ENCODE measurements around the gene PLCH2.

The PLCH2 gene

DNA sequence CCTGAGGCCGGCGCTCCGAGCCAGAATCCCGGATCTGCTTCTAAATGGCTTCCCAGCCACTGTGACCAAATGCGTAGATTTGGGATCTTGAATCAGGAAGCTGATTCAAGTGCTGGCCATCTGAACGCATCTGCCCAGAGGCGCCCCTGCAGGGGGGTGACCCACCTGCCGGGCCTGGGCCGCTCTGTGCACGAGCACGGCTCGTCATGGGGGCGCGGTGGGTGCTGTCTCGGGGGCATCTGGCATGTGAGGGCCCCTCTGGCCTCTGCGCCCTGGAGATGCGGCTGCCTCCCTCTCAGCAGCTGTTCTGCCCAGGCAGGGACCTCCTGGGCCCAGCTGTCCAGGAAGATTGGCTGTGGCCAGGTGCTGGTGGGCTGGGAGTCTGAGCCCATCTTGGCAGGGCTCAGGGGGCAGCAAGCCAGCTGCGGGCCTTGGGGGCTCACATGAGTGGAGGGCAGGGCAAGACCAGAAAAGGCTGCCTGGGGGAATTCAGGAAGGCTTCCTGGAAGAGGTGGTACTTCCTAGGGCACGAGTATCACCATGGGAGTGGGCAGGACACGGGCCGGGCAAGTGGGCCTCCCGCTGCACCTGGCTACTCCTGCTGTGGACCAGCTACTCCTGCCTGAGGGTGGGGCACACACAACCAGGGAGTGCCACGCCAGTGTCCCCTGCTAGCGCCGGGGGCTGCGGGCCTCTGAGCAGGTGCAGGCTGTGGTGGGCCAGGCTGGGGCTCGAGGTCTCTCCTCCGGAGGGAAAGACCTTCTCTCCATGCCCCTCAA is 25.1 kb downstream of the PLCH2 start:
- no peak for DNase-seq (ENCODE audit: low read depth)

DNA sequence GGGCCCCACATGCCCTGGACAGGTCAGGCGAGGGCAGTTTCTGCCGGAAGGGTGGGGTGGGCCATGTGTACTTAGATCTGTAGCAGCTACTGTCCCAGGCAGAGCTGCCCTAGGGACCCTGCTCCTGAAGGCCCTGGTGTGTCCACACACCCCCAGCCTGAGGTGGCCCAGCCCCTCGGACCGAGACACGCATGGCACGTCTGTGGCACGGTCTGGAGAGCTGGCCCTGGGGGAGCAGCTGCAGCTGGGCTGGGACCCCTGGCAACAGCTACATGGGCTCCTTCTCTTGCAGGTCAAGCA is 25.7 kb downstream of the PLCH2 start:
- no peak for DNase-seq (ENCODE audit: low read depth)

DNA sequence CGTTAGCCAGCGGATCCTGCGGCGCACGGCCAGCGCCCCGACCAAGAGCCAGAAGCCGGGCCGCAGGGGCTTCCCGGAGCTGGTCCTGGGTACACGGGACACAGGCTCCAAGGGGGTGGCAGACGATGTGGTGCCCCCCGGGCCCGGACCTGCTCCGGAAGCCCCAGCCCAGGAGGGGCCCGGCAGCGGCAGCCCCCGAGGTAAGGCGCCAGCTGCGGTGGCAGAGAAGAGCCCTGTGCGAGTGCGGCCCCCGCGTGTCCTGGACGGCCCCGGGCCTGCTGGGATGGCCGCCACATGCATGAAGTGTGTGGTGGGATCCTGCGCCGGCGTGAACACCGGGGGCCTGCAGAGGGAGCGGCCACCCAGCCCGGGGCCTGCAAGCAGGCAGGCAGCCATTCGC is 26.1 kb downstream of the PLCH2 start:
- no peak for DNase-seq (ENCODE audit: low read depth)

DNA sequence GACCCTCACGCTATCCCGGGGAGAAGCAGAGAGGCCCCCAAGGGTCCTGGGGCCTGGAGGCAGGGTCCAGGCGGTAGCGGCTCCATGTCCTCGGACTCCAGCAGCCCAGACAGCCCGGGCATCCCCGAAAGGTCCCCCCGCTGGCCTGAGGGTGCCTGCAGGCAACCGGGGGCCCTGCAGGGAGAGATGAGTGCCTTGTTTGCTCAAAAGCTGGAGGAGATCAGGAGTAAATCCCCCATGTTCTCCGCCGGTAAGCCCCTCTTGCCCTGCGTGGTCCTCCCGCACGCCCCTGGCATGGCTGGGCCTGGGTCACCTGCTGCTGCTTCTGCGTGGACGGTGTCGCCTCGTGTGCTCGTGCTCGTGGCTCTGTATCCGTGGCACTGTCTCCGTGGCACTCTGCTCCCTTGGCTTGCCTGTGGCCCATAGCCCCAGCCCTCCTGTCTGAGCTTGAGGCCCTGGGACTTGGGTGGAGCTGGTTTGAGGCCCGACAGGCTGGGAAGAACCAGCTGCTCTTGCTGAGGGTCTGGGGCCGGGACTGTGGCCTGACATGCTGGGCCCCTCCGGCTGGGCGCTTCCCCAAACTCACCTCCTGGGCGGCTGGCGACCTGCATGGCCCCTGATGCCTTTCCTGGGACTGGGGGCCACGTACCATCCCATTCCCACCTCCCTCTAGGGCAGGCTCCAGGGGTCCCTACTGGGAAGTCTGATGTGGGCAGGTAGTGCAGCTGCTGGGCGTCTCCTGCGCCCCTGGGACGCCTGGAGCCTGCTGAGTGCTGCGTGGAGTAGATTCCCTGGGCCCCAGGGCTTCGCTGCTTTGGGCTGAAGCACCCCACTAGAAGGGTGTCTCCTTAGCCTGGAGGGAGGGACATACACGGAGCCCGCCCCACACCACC is 26.8 kb downstream of the PLCH2 start:
- DNase-seq (ENCODE audit: low read depth), result no peak

DNA sequence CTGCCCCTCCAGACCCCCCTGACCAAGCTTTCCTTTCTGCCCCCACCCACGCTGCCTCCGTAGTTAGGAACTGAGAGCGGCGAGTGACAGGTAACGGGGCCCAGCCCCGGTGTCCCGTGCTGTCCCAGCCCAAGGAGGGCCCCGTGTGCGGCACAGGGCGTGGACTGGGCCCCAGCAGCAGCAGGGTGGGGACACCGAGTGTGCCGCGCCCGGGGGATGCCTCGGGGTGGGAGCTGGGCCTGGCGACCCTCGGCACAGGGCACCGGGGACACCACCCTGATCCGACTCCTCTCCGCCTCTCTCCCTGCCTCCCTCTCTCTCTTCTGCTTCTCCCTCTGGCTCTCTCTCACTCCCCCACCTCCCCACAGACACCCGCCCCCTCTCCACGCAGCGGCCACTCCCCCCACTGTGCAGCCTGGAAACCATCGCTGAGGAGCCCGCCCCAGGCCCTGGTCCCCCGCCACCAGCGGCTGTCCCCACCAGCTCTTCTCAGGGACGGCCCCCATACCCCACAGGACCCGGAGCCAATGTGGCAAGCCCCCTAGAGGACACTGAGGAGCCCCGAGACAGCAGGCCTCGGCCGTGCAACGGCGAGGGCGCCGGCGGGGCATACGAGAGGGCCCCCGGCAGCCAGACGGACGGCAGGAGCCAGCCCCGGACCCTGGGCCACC is 27.6 kb downstream of the PLCH2 start:
- DNase-seq (ENCODE audit: low read depth), result no peak

DNA sequence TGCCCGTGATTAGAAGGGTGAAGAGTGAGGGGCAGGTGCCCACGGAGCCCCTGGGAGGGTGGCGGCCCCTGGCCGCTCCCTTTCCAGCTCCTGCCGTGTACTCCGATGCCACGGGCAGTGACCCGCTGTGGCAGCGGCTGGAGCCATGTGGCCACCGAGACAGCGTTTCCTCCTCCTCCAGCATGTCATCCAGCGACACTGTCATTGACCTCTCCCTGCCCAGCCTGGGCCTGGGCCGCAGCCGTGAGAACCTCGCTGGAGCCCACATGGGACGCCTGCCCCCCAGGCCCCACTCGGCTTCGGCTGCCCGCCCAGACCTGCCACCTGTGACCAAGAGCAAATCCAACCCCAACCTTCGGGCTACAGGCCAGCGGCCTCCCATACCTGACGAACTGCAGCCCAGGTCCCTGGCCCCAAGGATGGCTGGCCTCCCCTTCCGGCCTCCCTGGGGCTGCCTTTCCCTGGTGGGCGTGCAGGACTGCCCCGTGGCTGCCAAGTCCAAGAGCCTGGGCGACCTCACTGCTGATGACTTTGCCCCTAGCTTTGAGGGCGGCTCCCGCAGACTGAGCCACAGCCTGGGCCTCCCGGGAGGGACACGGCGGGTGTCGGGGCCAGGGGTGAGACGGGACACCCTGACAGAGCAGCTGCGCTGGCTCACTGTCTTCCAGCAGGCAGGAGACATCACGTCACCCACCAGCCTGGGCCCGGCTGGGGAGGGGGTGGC is 28.3 kb downstream of the PLCH2 start:
- DNase-seq (ENCODE audit: low read depth), result no peak

DNA sequence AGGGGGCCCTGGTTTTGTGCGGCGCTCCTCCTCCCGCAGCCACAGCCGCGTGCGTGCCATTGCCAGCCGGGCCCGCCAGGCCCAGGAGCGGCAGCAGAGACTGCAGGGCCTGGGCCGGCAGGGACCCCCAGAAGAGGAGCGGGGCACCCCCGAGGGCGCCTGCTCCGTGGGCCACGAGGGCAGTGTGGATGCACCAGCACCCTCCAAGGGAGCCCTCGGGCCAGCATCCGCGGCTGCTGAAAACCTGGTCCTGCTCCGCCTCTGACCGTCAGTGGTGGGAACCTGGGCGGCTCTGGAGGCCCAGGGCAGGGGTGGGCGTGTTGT is 28.8 kb downstream of the PLCH2 start:
- no peak for DNase-seq (ENCODE audit: low read depth)

DNA sequence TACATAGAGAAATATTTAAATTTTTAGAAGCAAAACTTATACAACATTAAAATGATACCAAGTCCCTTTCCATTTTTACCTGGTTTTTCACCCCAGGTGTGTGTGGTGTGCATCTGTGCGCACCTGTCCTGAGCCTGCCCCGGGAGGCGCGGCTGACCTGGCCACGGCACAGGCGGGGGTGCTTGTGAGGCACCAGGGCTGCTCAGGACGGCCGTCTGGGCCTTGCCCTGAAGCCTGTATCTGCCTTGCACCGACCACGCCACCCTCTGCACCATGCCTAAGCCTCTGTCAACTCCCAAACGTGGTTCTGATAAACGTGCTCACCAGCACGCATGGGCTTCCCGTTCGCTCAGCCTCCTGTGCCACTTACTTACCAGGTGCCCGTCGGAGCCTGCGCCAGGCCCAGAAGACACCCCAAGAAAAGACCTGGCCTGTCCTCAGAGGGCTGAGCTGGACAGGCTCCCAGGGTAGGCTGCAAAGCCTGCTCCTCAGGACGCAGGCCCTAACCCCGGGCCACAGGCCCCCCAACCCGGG is 29.4 kb downstream of the PLCH2 start:
- no peak for DNase-seq (ENCODE audit: low read depth)

DNA sequence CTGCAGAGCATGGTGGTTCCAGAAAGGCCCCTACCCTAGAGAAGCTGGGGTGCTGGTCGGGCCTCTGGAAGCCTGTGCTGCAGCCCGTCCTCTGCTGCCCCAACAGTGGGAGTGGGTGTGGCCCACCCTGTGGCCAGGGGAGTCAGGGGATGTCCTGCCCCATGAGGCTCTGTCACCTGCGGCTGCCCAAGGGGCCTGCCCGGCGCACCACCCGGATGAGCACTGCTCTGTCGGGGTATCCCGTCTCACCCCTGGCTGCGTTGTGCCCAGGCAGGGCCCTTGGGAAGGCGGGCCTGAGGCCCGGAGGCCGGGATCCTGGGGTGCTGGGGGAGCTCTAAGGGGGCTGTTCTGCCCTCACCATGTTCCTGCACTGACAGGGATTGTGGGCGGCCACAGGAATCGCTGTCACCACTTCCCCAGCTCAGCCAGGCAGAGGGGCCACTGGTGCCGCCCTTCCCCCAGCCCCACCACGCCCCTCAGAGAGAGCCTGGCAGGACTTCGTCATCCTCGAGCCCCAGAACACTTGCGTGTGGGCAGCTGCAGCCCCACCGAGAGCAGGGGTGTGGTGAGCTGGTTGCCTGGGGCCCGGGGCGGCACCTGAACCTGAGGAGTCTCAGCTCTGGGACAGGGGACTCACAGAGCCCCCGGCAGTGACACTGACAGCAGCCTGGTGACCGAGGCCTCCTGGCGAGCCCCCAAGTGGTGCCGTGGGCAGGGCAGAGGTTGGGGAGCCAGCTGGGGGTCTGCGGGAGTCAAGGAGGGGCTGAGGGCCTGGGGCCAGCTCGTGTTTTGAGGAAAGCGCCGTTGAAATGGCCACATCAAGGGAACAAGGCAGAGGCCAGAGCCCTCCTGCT is 30.1 kb downstream of the PLCH2 start:
- no peak for DNase-seq (ENCODE audit: low read depth)

DNA sequence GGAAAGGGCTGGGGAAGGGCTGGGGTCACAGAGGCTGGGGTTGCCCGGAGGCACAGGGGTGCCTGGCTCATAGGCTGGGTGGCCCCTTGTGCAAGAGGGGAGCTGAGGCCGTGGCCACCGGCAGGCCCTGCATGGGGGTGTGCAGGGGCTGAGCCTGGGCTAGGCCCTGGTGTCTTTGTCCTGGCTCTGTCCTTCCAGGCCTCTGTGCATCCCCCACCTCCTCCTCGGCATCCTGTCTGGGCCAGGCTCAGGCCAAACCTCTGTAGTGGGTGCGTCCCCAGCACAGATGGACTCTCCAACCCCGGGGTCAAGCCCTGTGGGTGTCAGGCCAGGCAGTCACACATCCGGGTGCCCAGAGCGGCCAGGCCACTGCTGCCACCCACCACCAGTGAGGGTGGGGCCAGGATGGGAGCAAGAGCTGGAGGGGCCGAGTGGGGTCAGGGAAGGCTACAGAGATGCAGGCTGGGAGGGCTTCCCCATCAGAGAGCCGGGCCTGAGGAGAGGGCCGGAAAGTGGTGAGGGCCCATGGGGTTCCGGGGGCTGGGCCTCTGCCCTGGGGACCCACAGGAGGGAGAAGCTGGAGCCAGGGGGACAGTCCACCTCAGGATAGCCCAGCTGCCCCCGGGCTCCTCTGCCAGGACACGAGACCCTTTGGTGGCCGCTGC is 30.9 kb downstream of the PLCH2 start:
- no peak for DNase-seq (ENCODE audit: low read depth)

DNA sequence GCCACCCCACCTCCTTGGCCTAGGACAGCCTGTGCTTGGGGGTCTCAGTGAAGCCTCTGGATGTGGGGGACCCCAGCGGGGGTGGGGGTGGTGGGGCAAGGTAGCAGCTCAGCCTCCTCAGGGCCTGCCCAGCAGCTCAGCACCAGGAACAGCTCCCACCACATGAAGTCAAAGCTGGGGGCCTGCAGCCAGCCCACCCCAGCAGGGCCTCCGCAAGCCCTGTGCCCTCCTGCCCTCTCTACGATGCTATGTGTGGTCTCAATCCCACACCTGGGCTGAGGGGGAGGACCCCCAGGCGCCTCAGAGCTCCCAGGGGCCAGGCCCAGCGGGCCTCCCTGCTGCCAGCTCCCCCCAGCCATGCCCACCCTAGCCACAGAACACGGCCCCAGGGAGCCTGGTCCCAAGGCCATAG is 31.7 kb downstream of the PLCH2 start:
- no peak for DNase-seq (ENCODE audit: low read depth)

DNA sequence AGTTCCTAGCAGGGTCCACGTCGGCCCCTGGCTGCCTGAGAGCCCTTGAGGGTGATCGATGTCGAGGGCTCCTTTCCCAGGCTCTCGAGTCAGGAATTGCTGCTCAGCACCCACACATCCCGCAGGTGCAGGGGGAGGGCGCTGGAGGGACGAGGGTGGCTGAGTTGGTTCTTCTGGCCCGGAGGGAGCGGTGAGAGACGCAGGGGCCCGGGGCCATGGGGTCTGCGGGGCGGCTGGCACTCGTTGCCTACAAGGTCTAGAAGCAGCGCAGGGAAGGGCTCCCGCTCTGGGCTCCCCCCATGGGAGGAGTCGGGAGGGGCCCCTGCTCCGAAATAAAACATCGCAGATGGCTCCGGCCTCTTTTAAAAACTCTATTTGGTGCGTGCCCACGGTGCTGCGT is 32.1 kb downstream of the PLCH2 start:
- no peak for DNase-seq (ENCODE audit: low read depth)

DNA sequence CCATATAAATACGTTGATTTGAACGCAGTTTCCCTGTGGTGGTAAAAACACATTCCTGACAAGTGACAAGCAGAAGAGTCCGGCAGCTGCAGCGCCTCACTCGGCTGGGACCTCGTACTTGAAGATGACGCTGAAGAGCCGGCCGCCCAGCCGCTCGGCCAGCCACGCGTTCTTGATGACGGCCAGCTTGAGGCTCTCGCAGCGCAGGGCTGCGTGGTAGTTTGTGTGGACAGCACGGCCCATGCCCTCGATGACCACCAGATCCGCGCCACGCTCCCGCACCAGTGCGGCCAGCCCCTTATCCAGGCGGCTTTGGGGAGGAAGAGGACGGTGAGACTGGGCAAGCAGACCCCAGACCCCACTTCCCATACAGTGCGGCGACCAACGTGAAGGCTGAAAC is 32.7 kb downstream of the PLCH2 start:
- DNase-seq (ENCODE audit: low read depth), result no peak

DNA sequence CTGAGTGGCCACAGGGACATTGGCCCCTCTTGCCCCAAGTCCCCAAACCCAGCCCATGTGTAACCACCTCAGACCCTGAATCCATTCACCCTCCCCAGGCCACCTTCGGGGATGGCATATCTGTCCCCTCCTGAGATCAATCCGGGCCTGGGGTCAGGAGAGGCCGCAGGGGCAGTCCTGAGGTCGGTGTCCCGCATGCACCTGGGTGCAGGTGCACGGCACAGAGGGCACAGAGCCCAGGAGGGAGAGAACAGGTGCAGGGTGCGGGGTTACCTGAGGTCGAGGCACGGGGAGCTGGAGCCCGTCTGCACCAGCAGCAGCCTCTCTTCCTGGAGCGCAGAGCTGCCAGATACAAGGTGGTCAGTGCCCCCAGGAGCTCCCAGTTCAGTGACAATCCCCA is 33.5 kb downstream of the PLCH2 start:
- DNase-seq (ENCODE audit: low read depth), result no peak

DNA sequence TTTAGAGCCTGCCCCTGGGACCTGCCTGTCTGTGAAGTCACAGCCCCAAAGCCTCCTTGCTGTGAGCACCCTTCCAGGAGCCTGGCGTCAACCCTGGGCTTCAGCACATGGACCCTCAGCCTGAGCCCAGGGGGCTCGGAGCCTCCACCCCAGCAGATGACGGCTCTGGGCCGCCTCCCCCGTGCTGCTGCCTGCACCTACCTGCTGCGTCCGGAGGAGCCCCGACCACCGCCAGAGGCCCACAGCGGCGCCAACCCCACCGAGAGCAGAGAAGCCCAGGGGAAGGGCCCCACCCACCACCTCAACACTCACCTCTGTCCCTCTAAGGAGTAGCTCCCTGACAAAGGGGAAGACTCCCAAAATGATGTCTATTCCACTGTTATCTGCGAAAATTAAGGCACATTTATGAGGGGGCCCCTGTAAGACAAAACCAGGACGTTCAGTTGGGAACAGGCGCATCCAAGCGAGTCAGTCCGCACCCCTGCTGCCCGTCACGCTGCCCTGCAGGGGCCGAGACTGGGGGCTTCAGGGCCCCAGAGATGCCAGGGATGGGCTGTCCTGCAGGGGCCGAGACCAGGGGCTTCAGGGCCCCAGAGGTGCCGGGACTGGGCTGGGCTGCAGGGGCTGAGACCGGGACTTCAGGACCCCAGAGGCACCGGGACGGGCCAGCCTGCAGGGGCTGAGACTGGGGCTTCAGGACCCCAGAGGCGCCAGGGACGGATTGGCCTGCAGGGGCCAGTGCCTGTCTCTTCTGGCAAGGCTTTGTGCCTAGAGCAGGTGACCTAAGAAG is 34.5 kb downstream of the PLCH2 start:
- DNase-seq (ENCODE audit: low read depth), result no peak

DNA sequence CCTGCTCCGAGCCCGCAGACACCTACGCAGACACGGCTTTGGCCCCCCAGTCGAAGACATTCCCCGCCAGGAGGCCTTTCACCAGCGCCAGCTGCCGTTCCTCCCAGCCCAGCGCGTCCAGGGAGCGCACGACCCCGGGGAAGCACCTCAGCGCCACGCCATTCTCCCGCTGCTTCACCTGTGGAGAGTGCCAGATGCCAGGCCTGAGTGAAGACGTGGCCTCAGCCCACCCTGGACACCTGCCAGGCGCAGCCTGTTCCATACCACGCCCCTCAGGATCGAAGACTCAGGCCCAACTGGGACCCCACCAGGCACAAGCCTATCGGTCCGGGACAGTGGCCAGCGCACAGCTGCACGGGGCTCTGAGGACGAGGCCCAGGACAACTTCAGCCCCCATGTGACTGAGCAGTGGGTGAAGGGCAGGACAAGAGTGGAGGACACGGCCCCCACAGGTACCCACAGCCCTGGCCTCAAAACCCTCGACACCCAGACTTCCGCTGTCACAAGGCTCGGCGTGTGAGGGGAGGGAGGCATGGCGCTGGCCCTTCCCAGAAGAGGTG is 36.9 kb downstream of the PLCH2 start:
- DNase-seq (ENCODE audit: low read depth), result no peak

DNA sequence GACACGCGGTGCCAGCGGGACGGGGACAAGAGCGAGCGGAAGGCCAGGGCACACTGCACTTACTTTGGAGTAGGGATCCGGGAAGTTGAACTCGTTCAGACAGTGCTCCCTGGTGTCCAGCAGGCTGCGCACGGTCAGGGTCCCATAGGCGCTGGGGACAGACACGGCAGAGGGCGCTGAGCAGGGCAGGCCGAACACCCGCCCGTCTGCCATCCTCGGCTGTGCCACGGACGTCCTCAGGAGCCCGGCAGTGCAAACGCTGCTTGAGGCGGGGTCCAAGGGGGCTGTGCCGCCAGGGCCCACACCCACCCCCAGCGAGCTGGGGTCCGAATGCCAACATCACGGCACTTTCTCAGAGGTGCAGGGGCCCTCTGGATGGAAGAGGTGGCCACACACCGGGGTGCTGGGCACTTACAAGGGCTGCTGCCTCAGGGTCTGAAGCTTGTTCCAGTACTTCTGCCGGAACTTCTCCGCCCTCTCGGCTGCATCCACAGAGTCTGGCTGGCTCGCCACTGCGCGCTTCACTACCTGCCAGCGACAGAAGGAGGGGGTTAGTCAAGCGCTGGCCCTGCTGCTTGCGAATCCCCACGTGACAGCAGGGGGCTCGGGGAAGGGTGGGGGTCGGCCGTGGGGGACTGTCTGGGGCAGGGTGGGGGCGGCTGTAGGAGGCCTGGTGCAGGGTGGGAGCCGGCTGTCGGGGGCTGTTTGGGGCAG is 38.0 kb downstream of the PLCH2 start:
- no peak for DNase-seq (ENCODE audit: low read depth)

DNA sequence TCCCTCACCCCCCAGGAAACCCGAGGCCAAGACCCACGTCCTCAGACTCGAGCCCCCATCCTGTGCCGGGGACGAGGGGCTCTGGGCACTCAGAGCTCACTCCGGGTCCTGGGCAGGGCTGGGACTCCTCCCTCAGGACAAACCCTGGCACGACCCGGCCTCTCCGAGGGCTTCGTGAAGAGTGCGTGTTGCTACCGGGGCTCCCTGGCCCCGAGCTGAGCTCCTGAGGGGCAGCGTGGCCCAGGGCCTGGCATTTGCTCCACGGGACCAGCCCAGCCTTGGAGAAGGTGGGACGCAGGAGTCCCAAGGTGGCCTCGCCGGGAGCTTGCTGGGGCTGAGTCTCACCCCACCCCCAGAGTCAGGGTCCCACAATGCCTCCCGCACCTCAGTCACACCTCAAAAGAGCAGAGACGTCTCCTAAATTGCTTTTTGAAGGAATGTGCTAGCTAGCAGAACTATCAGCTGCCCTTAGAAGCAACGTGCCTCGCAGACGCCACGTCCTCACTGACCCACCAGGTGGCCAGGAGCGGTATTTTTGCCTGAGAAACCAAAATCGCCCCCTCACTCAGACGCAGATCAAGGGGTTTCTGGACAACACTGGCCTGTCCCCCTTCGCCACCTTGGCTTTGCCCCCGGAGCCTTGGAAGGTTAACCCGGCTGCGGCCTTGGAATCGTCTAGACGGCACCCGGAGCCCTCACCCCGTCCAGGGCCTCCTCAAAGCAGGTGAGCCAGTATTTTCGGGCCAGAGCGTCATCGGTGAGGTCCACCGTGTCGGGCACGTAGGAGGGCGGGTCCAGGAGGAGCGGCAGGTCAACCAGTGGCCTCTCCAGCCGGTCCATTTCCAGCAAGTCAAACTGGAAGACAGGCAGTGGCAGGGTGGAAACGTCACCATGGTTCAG is 39.0 kb downstream of the PLCH2 start:
- DNase-seq (ENCODE audit: low read depth), result no peak
